ENCODE measurements around the gene TM4SF5. TPM values are rescaled to one million over a fixed set of nuclear protein-coding genes. Genes with fewer than 3 reads are reported as not detected.

Gene TM4SF5
- polyA plus RNA-seq, 1 donor from 2014 or later = not detected

DNA sequence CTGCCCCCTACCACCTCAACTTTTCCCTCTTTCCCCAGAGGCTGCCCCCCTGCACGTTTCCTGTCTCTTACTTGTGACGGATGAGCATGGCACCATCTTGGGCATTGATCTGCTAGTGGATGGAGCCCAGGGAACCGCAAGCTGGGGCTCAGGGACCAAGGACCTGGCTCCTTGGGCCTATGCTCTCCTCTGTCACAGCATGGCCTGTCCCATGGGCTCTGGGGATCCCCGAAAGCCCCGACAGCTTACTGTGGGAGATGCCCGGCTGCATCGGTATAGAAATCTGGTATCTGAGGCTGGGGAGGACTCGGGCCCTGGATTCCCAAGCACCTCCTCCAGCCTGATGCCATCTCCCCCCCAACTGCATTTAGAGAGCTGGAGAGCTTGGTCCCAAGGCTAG lies 30.1 kb upstream of the TM4SF5 start:
- H3K27ac ChIP-seq (ENCODE audit: low read length) = no peak overlapping the region
- no peaks in the 10 kb centered on the region for H3K79me2 ChIP-seq (replicated peaks; ENCODE audit: insufficient read depth, low read length)
- H3K27me3 ChIP-seq (ENCODE audit: insufficient read depth, low read depth, low read length) = peaks cover 77% of the 10 kb centered on the region

DNA sequence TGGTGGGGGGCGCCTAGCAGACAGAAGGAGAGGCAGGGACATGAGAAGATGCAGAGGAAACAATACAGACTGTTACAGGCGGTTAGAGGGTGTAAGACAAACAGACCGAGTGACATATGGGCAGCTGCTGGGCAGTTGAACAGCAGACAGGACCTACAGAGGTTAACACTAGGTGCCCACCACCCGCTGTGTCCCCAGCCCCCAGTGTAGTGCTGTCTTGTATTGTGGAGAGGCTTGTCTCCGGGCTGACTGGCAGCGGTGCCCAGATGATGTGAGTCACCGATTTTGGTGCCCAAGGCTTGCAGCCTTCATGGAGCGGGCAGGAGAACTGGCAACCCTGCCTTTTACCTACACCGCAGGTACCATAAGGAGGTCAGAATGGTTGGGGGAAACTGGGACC lies 29.6 kb upstream of the TM4SF5 start:
- Histone ChIP-seq H2AFZ (ENCODE audit: low read depth, low read length) (no peak overlapping the region), H4K20me1 (ENCODE audit: insufficient read depth) (no peaks in the 10 kb centered on the region), H3K9me3 (ENCODE audit: low read length) (no peaks in the 10 kb centered on the region), H3K36me3 (ENCODE audit: insufficient read depth, low read length) (no peaks in the 10 kb centered on the region), H3K9me2 (ENCODE audit: insufficient read depth, low read length) (no peaks in the 10 kb centered on the region), H3K4me3 (ENCODE audit: low read length) (no peak overlapping the region), H3K9ac (ENCODE audit: low read length) (no peak overlapping the region), H3K79me2 (replicated peaks; ENCODE audit: insufficient read depth, low read length) (no peaks in the 10 kb centered on the region), H3K27ac (ENCODE audit: low read length) (no peak overlapping the region), H3F3A (ENCODE audit: insufficient read depth, low read length, poor library complexity, severe bottlenecking) (no peaks in the 10 kb centered on the region), H3K27me3 (ENCODE audit: insufficient read depth, low read depth, low read length) (peaks cover 76% of the 10 kb centered on the region), H3K4me2 (ENCODE audit: low read length) (no peak overlapping the region)
- TF ChIP-seq, protein P1, sequence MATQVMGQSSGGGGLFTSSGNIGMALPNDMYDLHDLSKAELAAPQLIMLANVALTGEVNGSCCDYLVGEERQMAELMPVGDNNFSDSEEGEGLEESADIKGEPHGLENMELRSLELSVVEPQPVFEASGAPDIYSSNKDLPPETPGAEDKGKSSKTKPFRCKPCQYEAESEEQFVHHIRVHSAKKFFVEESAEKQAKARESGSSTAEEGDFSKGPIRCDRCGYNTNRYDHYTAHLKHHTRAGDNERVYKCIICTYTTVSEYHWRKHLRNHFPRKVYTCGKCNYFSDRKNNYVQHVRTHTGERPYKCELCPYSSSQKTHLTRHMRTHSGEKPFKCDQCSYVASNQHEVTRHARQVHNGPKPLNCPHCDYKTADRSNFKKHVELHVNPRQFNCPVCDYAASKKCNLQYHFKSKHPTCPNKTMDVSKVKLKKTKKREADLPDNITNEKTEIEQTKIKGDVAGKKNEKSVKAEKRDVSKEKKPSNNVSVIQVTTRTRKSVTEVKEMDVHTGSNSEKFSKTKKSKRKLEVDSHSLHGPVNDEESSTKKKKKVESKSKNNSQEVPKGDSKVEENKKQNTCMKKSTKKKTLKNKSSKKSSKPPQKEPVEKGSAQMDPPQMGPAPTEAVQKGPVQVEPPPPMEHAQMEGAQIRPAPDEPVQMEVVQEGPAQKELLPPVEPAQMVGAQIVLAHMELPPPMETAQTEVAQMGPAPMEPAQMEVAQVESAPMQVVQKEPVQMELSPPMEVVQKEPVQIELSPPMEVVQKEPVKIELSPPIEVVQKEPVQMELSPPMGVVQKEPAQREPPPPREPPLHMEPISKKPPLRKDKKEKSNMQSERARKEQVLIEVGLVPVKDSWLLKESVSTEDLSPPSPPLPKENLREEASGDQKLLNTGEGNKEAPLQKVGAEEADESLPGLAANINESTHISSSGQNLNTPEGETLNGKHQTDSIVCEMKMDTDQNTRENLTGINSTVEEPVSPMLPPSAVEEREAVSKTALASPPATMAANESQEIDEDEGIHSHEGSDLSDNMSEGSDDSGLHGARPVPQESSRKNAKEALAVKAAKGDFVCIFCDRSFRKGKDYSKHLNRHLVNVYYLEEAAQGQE (IDR thresholded peaks at IDR 0.05; ENCODE audit: borderline replicate concordance) = no peak
- TF ChIP-seq EP300 (conservative IDR thresholded peaks at IDR 0.05; ENCODE audit: poor library complexity, severe bottlenecking) = no peak
- TF ChIP-seq TAF1 (IDR thresholded peaks at IDR 0.05; ENCODE audit: low read depth) = no peak
- TF ChIP-seq RAD21 (conservative IDR thresholded peaks at IDR 0.05) = no peak
- TF ChIP-seq EZH2 (IDR thresholded peaks at IDR 0.05; ENCODE audit: borderline replicate concordance, insufficient read depth, low read length, poor library complexity, severe bottlenecking) = no peak
- TF ChIP-seq POLR2AphosphoS5 (IDR thresholded peaks at IDR 0.05) = no peak
- no peak for TF ChIP-seq MXI1 (conservative IDR thresholded peaks at IDR 0.05; ENCODE audit: poor library complexity, severe bottlenecking)
- TF ChIP-seq, protein P2, sequence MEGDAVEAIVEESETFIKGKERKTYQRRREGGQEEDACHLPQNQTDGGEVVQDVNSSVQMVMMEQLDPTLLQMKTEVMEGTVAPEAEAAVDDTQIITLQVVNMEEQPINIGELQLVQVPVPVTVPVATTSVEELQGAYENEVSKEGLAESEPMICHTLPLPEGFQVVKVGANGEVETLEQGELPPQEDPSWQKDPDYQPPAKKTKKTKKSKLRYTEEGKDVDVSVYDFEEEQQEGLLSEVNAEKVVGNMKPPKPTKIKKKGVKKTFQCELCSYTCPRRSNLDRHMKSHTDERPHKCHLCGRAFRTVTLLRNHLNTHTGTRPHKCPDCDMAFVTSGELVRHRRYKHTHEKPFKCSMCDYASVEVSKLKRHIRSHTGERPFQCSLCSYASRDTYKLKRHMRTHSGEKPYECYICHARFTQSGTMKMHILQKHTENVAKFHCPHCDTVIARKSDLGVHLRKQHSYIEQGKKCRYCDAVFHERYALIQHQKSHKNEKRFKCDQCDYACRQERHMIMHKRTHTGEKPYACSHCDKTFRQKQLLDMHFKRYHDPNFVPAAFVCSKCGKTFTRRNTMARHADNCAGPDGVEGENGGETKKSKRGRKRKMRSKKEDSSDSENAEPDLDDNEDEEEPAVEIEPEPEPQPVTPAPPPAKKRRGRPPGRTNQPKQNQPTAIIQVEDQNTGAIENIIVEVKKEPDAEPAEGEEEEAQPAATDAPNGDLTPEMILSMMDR (IDR thresholded peaks at IDR 0.05; ENCODE audit: poor library complexity, severe bottlenecking) = no peak
- no peak for TF ChIP-seq SMC3 (conservative IDR thresholded peaks at IDR 0.05; ENCODE audit: poor library complexity)

More for the DNA sequence above, 30.1 kb upstream of the TM4SF5 start:
- H4K20me1 ChIP-seq (ENCODE audit: insufficient read depth) = no peaks in the 10 kb centered on the region
- no peaks in the 10 kb centered on the region for H3K36me3 ChIP-seq (ENCODE audit: insufficient read depth, low read length)
- H3F3A ChIP-seq (ENCODE audit: insufficient read depth, low read length, poor library complexity, severe bottlenecking) = no peaks in the 10 kb centered on the region
- no peaks in the 10 kb centered on the region for H3K9me2 ChIP-seq (ENCODE audit: insufficient read depth, low read length)
- H3K9ac ChIP-seq (ENCODE audit: low read length) = no peak overlapping the region
- H2AFZ ChIP-seq (ENCODE audit: low read depth, low read length) = no peak overlapping the region
- H3K4me3 ChIP-seq (ENCODE audit: low read length) = no peak overlapping the region
- no peak overlapping the region for H3K4me2 ChIP-seq (ENCODE audit: low read length)
- TF ChIP-seq, protein P2 (IDR thresholded peaks at IDR 0.05; ENCODE audit: poor library complexity, severe bottlenecking) = no peak
- TF ChIP-seq, protein P1 (IDR thresholded peaks at IDR 0.05; ENCODE audit: borderline replicate concordance) = no peak
- no peak for TF ChIP-seq EP300 (conservative IDR thresholded peaks at IDR 0.05; ENCODE audit: poor library complexity, severe bottlenecking)
- no peak for TF ChIP-seq SMC3 (conservative IDR thresholded peaks at IDR 0.05; ENCODE audit: poor library complexity)
- no peak for TF ChIP-seq RAD21 (conservative IDR thresholded peaks at IDR 0.05)
- TF ChIP-seq POLR2AphosphoS5 (IDR thresholded peaks at IDR 0.05) = no peak
- no peak for TF ChIP-seq EZH2 (IDR thresholded peaks at IDR 0.05; ENCODE audit: borderline replicate concordance, insufficient read depth, low read length, poor library complexity, severe bottlenecking)
- TF ChIP-seq TAF1 (IDR thresholded peaks at IDR 0.05; ENCODE audit: low read depth) = no peak
- no peak for TF ChIP-seq MXI1 (conservative IDR thresholded peaks at IDR 0.05; ENCODE audit: poor library complexity, severe bottlenecking)
- H3K9me3 ChIP-seq (ENCODE audit: low read length) = no peaks in the 10 kb centered on the region
